CD4-positive, alpha-beta T cell treated with Interleukin-21 for 1 hour (primary cell): ENCODE results near the gene SLC35G6.
"Not testable (repeated sequence)": the region's sequence is repeated elsewhere in the genome, so short reads cannot be mapped to it uniquely, and the experiment has no call there.

Source experiments
- DNase-seq: peaks from one replicate; pipeline ENCODE4 v3.0.0-alpha.2; 2020

SLC35G6 gene

DNA sequence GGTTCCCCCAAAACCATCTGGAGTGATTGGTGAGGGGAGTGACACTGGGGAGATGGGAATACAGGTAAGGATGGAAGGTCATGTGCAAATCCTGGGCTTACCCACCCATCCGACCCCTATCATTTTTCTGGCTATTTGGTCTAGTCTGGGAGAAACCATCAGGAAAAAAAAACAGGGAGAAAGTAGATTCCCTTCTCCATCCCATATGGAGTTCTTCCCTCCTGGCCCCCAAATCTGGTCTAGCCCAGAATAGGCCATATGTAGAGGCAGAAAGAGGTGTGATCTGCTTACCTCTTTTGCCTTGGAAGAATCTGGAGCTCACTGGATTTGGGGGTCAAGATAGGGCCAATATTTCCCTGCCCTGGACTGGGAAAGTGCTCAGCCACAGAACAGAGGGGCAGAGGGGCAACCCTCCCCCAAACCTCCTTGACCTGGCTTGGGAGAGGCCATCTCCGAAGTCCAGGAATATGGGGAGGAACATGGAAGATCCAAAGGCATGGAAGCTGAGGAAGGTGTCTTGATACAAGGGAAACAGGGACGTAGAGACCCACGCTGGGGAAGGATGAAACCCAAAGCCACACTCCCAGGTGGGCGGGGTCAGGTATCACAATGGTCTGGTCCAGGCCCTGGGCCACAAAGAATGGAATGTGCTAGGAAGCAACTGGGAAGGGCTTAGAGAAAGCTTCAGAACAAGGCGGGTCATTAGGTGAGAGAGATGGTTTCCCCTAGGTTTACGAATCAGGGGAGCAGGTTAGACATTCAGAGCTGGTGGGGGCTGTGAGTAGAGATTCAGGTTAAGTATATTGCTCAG is 20.2 kb upstream of the SLC35G6 start:
- no peak for DNase-seq

DNA sequence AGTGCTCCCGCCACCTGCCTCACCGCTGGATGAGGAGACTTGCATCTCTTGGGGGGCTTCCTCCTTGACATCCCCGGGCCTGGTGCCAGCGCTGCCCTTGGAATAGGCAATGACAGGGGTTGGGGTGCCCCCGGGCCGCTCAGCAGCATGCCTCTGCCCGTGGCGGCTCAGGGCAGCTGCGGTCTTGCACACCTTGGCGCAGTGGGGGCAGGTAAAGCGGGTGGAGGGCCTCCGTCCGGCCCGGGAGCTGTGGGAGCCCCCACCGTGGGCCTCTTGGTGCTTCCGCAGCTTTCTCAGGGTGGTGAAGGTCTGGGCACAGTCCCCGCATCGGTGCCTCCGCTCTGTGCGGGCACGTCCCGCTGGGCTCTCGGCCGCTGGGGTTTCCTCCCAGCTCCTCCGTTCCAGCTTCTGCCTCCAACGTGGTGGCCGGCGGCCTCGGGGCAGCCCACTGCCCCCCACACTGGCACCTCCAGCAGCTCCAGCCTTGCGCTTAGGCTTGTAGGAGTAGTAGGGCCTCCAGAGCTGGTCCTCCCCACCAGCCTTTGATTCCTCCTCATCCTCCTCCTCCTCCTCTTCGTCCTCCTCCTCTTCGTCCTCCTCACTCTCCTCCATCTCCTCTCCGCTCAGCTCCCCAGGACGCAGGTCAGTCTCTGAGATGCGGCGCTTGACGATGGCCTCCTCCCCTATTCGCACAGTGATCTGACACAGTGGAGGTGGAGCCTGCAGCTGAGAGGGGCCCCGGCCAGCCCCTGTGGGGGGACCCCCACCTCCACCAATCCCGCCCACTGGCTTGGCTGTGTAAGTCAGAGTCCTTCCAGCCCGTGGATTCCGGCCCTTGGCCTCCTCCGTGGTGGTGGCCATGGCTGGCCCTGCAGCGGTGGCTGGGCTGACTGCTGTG is 18.5 kb upstream of the SLC35G6 start:
- no peak for DNase-seq

DNA sequence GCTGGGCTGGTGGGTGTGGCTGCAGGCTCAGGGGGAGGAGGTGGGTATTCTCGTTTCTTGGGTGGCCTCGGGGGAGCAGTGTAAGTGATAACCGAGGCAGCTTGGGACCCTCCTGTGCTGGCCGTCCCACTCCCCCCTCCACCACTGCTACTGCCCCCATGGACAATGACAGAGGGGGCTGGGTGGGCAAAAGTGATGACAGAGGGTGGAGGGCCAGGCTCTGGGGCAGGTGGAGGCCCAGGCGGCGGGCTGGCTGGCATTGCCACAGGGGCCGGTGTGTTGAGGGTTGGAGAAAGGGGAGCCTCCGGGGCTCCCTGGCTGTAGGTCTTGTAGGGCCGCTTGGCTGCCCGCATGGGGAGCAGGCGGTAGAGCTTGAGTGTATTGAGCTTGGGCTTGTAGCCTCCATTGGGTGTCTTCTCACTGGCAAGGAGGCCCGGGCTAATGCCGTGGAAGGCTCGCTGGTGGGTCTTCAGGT is 17.8 kb upstream of the SLC35G6 start:
- DNase-seq, result no peak

DNA sequence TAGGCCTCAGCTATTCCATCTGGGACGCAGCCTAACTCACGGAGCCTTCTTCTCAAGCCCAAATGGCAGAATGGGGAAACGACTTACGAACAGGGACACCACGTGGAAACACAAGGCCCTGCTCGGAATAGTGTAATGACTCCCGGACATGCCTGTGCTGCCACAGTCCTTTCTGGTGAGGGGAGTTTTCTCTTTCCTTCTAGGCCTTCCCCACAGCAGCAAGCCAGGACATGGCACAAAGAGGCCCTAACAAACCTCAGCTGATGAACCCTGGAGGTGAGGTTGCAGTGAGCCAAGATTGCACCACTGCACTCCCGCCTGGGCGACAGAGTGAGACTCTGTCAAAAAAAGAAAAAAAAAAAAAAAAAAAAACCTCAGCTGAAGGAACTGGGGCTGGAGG is 17.2 kb upstream of the SLC35G6 start:
- DNase-seq, result no peak

DNA sequence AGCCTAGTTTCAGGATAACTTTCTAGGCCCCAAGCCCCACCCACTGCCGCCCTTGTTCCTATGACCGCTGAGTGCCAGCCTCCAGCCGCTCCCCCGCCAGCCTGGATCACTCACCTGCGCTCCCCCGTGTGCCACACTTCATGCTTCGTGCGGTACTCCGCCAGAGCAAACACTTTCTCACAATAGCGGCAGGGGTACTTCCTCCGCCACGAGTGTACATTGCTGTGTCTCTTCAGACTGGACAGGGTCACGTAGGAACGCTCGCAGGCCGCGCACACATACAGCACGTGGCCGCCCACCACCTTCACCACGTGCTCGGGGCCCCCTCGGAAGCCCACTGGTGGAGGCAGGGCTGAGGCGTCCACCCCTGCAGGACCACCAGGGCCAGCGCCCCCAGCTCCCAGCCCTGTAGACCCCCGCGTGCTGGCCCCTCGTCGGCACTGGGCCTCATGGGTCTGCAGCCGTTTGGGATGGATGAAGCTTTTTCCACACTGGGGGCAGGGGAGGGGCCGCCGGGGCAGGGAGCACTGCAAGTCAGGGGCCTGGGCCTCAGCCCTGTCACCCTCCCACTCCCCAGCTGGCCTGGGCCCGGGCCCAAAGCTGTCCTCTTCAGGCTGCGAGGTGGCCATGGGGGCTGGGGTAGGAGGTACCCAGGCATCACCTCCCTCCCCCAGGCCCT is 15.5 kb upstream of the SLC35G6 start:
- DNase-seq, result no peak

DNA sequence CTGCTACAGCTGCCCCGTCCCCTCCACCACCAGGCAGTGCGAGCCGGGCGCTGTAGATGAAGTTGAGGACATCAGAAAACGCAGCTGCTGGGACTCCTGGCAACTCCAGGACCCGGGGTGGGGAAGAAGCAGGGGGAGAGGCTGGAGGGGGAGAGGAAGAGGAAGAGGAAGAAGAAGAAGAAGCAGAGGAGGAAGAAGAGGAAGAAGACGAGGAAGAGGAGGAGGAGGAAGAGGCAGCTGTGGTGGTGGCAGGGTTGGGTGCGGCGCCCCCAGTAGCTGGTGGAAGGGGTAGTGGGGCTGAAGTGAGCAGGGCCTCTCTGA is 15.0 kb upstream of the SLC35G6 start:
- DNase-seq, result no peak

DNA sequence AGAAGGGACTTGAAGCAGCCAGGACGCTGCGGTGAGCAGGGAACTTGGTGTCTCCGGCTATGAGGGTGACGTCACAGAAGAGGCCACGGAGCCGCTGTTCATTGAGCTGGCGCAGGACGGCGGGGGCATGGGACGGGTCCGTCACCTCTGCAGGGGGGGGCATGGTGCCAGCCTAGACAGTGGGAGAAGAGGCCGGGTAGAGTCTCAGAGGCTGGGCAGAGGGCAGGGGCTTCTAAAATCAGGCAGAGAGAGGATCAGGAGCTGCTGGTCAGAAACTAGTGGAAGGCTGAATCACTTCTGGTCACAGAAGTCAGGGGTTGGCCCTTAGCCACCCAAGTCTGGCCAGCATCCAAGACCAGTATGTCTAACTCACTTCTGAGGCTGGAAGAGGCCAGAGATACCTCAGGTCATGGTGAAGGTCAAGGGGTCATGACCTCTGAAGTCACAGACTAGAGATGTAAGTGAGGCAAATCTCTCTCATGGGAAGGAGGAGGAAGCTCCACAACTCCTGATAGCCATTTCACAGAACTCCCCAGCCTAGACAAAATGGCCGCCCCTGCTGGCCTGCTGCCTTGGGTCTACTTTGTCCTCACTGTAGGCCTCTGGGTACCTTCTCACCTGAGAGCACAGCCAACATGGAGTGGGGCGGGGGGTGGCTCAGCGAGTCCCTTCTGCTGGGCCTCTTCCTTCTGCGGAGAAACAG is 14.5 kb upstream of the SLC35G6 start:
- DNase-seq, result no peak

DNA sequence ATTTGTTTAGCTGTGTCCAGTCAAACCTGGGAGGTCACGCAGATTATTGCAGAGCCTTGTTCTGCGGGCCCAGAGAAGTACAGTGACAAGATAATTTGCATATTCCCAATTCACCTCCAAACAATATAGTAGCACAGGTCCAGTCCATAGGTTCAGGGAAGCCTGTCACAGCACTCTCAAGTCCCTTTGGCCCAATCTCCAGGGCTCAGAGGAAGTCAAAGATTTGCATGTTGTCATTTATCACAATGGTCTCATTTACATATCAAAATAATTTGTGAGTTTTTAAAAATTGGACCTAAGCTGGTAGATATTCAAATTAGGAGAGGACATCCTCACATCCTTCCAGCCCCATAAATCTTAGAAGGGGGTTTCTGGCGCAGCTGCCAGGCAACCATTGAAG is 13.7 kb upstream of the SLC35G6 start:
- DNase-seq, result no peak

DNA sequence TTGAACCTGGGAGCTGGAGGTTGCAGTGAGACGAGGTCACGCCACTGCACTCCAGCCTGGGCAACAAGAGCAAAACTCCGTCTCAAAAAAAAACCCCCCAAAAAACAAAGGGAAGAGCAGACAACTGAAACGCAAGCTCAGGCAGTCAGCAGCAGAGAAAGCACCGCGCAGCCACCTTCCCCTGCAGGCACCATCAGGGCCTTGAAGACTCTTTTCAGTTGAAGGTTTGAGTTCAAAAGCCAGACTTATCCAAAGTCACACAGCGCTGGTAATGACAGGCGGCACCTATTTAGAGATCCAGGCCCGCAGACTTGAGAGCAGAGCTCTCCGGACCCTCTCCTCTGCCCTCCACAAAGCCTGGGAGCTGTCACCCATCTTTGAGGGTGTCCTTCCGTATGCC is 13.0 kb upstream of the SLC35G6 start:
- no peak for DNase-seq

DNA sequence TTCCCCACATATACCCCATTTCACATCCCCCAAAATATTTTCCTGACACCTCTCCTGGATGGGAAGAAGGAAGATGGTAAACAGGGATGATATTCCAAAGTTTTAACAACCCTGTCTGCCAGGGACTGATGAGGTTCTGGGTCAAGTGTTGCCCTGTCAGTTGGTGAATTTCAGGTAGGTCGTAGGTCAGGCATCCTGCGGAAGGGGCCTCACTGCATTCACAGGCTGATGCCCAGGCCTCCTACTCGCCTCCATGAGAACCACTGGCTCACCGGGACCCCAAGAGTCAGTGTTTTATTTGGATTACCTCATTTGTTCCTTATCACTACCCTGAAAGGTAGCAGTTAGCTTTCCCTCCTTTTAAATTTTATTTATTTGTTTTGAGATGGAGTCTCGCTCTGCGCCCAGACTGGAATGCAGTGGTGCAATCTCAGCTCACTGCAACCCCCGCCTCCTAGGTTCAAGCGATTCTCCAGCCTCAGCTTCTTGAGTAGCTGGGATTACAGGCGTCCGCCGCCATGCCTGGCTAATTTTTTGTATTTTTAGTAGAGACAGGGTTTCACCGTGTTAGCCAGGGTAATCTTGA is 12.3 kb upstream of the SLC35G6 start:
- no peak for DNase-seq

DNA sequence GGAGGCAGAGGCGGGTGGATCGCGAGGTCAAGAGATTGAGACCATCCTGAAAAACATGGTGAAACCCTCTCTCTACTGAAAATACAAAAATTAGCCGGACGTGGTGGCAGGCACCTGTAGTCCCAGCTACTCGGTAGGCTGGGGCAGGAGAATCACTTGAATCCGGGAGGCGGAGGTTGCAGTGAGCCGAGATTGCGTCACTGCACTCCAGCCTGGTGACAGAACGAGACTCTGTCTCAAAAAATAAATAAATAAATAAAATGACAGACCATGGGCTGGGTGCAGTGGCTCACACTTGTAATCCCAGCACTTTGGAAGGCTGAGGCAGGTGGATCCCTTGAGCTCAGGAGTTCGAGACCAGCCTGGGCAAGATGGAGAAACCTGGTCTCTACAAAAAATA is 11.4 kb upstream of the SLC35G6 start:
- not testable (repeated sequence) for DNase-seq

DNA sequence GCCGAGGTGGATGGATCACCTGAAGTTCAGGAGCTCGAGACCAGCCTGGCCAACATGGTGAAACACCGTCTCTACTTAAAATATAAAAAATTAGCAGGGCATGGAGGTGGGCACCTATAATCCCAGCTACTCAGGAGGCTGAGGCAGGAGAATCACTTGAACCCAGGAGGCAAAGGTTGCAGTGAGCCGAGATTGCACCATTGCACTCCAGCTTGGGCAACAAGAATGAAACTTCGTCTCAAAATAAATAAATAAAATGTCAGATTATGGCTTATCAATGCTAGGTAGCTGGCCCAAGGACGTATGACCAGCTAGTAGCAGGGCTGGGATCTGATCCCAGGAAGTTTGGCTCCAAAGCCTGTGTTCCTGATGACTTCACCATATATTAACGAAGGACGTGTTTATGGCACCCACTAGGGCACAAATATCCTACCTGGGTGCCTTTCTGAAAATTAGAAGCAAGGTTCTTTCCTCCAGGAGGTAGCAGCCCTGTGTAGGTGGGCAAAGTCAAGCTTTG is 10.7 kb upstream of the SLC35G6 start:
- not testable (repeated sequence) for DNase-seq

DNA sequence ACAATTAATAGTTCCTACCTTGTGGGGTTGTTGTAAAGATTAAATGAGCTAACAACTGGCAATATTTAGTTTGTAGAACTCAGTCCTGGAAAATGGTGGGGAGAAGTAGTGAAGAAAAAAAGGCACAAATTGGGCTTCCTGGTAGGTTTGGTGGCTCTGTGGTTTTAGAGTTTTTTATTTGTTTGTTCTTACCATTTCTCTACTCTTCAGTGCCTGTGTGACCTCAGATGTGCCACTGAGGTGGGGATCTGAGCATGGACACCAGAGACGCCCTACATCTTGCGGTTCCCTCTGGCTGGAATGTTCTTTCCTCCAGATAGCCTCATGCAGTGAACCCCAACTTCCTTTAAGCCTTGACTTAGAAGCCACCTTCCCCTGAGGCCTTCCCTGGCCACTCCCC is 9.5 kb upstream of the SLC35G6 start:
- DNase-seq, result no peak

DNA sequence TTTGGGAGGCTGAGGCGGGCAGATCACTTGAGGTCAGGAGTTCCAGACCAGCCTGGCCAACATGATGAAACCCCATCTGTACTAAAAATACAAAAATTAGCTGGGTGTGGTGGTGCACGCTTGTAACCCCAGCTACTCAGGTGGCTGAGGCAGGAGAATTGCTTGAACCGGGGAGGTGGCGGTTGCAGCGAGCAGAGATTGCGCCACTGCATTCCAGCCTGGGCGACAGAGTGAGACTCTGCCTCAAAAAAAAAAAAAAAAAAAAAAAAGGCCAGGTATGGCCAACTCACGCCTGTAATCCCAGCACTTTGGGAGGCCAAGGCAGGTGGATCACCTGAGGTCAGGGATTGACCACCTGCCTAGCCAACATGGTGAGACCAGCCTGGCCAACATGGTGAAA is 6.5 kb upstream of the SLC35G6 start:
- not testable (repeated sequence) for DNase-seq

DNA sequence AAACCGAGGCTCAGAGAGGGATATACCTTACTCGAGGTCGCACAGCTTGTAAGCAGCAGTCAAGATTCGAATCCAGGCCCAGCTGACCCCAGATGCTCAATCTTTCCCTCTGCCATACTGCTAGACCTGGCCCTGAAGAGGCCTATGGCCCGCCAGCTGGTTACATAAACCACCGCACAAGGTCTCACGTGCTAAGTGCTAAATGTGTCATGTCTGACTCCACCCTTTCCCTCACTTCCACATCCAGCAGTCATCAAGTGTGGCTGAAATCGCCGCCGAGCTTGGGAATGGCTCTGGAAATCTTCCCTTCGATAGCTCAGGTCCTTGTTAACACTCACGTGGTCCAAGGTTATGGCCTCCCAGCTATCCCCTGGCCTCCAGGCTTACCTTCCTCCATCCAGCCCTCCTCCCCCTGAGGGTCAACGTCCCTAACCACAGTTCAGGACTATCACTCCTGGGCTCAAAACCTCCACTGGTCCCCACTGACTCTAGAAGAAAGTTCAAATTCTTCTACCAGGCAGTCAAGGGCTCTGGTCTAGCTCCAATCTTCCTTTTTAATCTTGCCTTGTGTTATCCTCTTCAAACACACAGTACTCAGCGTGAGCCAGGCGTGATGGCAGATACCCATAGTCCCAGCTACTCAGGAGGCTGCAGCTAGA is 5.4 kb upstream of the SLC35G6 start:
- DNase-seq, result peak; percentile 32

DNA sequence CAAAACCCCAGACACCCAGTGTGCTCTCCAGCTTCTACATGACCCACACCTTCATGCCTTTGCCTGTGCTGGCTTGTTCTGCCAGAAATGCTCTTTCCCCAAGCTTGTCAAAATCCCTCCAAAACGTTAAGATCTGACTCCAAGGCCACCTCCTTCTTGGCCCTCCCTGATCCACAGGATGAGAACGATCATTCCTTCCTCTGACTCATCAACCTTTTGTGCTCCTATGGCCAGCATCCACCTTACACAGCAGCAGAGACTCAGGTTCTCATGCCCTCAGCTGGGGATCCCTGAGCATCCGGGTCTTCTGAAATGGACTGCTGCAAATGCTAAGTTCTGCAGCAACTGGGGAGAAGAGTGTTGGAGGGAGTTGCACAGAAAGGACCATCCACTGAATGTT is 4.8 kb upstream of the SLC35G6 start:
- no peak for DNase-seq

DNA sequence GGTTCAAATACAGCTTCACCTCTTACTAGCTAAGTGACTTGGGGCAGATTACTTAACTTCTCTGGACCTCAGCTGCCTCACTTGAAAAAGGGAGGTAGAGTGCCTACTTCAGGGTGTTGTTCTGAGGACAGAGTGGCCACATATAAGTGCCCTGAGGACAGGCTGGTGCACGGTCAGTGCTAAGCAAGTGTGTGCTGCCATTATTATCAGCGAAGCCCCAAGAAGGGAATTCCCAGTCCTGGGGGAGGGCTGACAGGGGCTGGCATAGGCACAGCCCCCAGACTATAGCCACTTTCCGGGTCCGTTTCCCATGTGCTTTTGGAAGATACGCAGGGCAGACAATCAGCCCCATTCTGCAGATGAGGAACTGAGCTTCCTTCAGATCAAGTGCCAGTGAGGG is 4.3 kb upstream of the SLC35G6 start:
- no peak for DNase-seq

DNA sequence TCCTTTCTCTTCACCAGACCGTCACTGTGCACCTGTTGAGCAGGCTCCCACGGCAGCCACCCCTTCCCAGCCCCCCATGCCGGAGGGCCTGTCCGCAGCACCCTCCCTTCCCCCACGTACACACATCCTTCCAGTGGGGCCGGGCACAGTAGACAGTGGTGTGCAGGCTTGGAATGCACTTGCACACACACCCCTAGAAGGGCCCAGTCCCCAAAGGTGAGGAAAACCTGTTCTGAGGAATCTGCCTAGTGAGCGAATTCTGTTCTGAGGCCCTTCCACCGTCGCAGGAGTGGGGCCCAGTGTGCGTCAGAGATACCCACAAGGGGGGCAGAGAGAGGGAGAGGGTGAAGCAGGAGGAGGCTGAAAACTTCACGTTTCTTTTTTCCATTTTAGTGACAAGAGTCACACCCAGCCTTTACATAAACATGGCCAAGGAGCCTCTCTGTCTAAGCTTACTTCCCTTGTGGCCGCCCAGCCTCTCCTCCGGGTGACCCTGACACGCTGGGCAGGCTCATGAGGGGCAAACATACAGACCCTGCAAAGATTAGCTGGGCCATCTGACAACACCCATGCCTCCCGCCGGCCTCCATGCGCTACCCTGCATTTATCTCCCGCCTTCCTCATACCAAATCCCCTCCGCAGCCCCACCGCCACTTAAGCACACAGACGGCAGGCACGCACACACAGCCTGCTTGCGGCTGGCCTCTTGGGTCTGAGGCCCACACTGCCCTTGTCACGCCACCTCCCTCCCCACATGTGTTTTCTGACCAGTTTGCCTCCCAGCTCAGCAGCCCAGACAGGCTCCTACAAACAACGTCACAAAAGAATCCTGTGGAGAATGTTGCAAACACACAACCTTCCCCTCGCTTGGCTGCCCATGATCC is 3.6 kb upstream of the SLC35G6 start:
- DNase-seq, result no peak

DNA sequence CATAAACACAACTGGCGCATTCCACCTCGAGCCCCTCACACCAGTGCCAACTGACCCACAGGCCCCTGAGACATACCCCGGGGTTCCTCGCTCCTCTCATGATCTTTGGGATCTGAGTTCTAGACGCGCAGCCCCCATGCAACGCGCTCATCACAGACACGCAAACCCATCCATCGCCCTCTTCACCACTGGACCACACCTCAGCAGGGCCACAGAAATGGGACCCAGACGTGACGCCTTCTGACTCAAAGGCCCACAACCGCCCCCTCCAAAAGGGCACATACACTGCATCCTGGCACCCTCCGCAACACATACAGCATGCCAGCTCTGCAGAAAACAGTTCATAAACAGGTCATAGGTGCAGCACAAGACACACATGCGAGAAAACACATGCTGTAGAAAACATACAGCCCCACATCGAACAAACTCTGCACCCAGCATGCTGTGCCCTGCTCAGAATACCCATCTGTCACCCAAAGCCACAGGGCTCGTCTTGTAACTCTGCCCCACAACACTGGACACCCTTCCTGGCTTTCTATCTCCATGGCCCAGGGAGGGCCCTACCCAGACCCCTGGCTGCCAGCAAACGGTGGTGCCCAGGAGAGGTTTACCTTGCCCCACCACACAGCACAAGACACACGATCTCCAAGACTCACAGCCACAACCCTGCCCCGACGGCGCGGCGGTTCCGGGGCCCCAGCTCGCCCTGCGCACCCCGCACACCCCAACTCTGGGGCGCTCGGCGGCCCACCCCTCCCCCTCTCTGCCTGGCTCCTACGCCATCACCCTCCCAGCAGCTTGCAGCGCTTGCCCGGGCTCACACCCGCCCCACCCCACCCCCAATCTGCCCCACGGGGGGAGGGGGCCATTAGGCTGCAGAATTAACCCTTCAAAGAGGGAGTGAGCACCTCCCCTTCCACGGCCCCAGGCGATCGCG is 2.7 kb upstream of the SLC35G6 start:
- DNase-seq, result peak; percentile 85
